CD14-positive monocyte (primary cell): ENCODE measurements around the gene MRPL4. TPM values are rescaled to one million over a fixed set of nuclear protein-coding genes. Genes with fewer than 3 reads are reported as not detected.
A peak's percentile ranks its signal among the peaks of the same experiment; 100 is the strongest.

Experiments used
- DNase-seq, 3 donors: peaks; one replicate each; pipeline ENCODE4 v3.0.0-alpha.2; 2011 to 2022
- H2AFZ ChIP-seq: 2 replicates; pipeline ENCODE4 v1.6.0; 2012; ENCODE audit warnings: mild to moderate bottlenecking, low read depth, low read length, inconsistent platforms; ENCODE audit not compliant: insufficient read depth, poor library complexity, severe bottlenecking
- H3K27ac ChIP-seq, 2 donors: 1 replicate in 1 of 2; 2 replicates in 1 of 2; pipeline ENCODE4 v1.5.1; 2012 to 2013; ENCODE audit warnings: low read length in 2 of 2, control low read depth in 1 of 2, inconsistent platforms in 1 of 2, low read depth in 1 of 2, mild to moderate bottlenecking in 1 of 2
- H3K27me3 ChIP-seq, 2 donors: one replicate each; pipeline versions ENCODE4 v1.6.0 to v1.6.1; 2011 to 2013; ENCODE audit warnings: low read length in 2 of 2; ENCODE audit not compliant: control insufficient read depth in 2 of 2, insufficient read depth in 2 of 2
- H3K36me3 ChIP-seq, 2 donors: replicated peaks in 1 of 2; 1 replicate in 1 of 2; 2 replicates in 1 of 2; pipeline versions ENCODE4 v1.5.1 to v1.6.1; 2012 to 2013; ENCODE audit warnings: low read length in 2 of 2, control low read depth in 1 of 2, inconsistent platforms in 1 of 2, mild to moderate bottlenecking in 1 of 2; ENCODE audit not compliant: insufficient read depth in 2 of 2, control insufficient read depth in 1 of 2
- H3K4me1 ChIP-seq, 2 donors: 1 replicate in 1 of 2; 2 replicates in 1 of 2; pipeline versions ENCODE4 v1.5.1 to v1.6.1; 2012 to 2013; ENCODE audit warnings: low read length in 2 of 2, control low read depth in 1 of 2, inconsistent platforms in 1 of 2, mild to moderate bottlenecking in 1 of 2, moderate library complexity in 1 of 2; ENCODE audit not compliant: insufficient read depth in 2 of 2, control insufficient read depth in 1 of 2
- H3K4me2 ChIP-seq: replicated peaks from 2 replicates; pipeline ENCODE3; 2012; ENCODE audit warnings: low read length, moderate library complexity, mild to moderate bottlenecking; ENCODE audit not compliant: poor library complexity, severe bottlenecking; ENCODE audit errors: extremely low read depth
- H3K4me3 ChIP-seq, 3 experiments: fragments of 200-600 bp in 1 of 3; sonication (generic) in 1 of 3; replicated peaks in 1 of 3; 1 replicate in 2 of 3; 2 replicates in 1 of 3; pipeline ENCODE4 v1.5.1; 2011 to 2013; ENCODE audit warnings: low read length in 3 of 3, mild to moderate bottlenecking in 3 of 3, control low read depth in 2 of 3, low read depth in 2 of 3, inconsistent platforms in 1 of 3, moderate library complexity in 1 of 3
- H3K79me2 ChIP-seq: 2 replicates; pipeline ENCODE4 v1.6.0; 2012; ENCODE audit warnings: mild to moderate bottlenecking, control low read depth, inconsistent platforms, low read length, moderate library complexity; ENCODE audit not compliant: insufficient read depth
- H3K9ac ChIP-seq: 2 replicates; pipeline ENCODE4 v1.6.0; 2017; ENCODE audit warnings: low read length, mild to moderate bottlenecking; ENCODE audit not compliant: insufficient read depth, poor library complexity, severe bottlenecking
- H3K9me3 ChIP-seq, 2 donors: replicated peaks in 1 of 2; 1 replicate in 1 of 2; 2 replicates in 1 of 2; pipeline versions ENCODE4 v1.5.1 to v1.6.1; 2012 to 2013; ENCODE audit warnings: low read length in 2 of 2, control low read depth in 1 of 2; ENCODE audit not compliant: control insufficient read depth in 1 of 2, insufficient read depth in 1 of 2
- H4K20me1 ChIP-seq: 2 replicates; pipeline ENCODE4 v1.6.0; 2012; ENCODE audit warnings: mild to moderate bottlenecking, low read length, control low read depth, moderate library complexity; ENCODE audit not compliant: insufficient read depth
- H3K27ac Mint-ChIP-seq, 7 donors: one replicate each; pipeline ENCODE4 v1.8.0; 2020; ENCODE audit warnings: mild to moderate bottlenecking in 7 of 7, mixed read lengths in 7 of 7, moderate library complexity in 6 of 7, inconsistent platforms in 2 of 7
- H3K27me3 Mint-ChIP-seq, 3 donors: one replicate each; pipeline ENCODE4 v1.8.0; 2021 to 2022; ENCODE audit warnings: low read depth in 3 of 3, mild to moderate bottlenecking in 3 of 3, mixed read lengths in 3 of 3, moderate library complexity in 3 of 3, inconsistent platforms in 1 of 3
- H3K36me3 Mint-ChIP-seq, 2 donors: one replicate each; pipeline ENCODE4 v1.8.0; 2020; ENCODE audit warnings: mixed read lengths in 2 of 2, inconsistent platforms in 1 of 2, mild to moderate bottlenecking in 1 of 2
- H3K4me1 Mint-ChIP-seq: one replicate; pipeline ENCODE4 v1.8.0; 2020; ENCODE audit warnings: mild to moderate bottlenecking, mixed read lengths
- H3K4me3 Mint-ChIP-seq, 2 donors: one replicate each; pipeline ENCODE4 v1.8.0; 2020; ENCODE audit warnings: mild to moderate bottlenecking in 2 of 2, mixed read lengths in 2 of 2, moderate library complexity in 1 of 2
- H3K9me3 Mint-ChIP-seq, 7 donors: one replicate each; pipeline ENCODE4 v1.8.0; 2020 to 2022; ENCODE audit warnings: mixed read lengths in 7 of 7, mild to moderate bottlenecking in 6 of 7, moderate library complexity in 6 of 7, inconsistent platforms in 2 of 7
- WGBS: methylation state at CpG from one replicate; pipeline ENCODE4 v1.1.5; 2013; ENCODE audit warnings: missing lambda C conversion rate; ENCODE audit not compliant: insufficient coverage; 5-methylcytosine and 5-hydroxymethylcytosine counted together
- intact Hi-C, 2 donors: fragments of 100-400 bp; cut with micrococcal nuclease; formaldehyde crosslinking; loops; one replicate each; pipeline versions ENCODE4 v1.15.0 to v1.15.1; 2023
- polyA plus RNA-seq, 3 donors: library from polyadenylated mRNA; depleted of rRNA in 1 of 3; unstranded in 2 of 3; stranded (reverse) in 1 of 3; fragments of 300-500 nt in 2 of 3; fragments of >200 nt in 1 of 3; fragmentation: Illumina TruSeq in 2 of 3; gene quantifications; 1 replicate in 2 of 3; 2 replicates in 1 of 3; pipeline ENCODE4 v1.2.3, GENCODE V29; 2012 to 2021
- TF ChIP-seq, protein P1 (sequence below): fragments of 200-600 bp; IDR thresholded peaks from one replicate; pipeline ENCODE4 v1.8.0; 2022; ENCODE audit warnings: antibody characterized with exemption, mild to moderate bottlenecking

Gene MRPL4
- polyA plus RNA-seq, 3 donors, result 20.4 to 40.2 (median 22.7) TPM

DNA sequence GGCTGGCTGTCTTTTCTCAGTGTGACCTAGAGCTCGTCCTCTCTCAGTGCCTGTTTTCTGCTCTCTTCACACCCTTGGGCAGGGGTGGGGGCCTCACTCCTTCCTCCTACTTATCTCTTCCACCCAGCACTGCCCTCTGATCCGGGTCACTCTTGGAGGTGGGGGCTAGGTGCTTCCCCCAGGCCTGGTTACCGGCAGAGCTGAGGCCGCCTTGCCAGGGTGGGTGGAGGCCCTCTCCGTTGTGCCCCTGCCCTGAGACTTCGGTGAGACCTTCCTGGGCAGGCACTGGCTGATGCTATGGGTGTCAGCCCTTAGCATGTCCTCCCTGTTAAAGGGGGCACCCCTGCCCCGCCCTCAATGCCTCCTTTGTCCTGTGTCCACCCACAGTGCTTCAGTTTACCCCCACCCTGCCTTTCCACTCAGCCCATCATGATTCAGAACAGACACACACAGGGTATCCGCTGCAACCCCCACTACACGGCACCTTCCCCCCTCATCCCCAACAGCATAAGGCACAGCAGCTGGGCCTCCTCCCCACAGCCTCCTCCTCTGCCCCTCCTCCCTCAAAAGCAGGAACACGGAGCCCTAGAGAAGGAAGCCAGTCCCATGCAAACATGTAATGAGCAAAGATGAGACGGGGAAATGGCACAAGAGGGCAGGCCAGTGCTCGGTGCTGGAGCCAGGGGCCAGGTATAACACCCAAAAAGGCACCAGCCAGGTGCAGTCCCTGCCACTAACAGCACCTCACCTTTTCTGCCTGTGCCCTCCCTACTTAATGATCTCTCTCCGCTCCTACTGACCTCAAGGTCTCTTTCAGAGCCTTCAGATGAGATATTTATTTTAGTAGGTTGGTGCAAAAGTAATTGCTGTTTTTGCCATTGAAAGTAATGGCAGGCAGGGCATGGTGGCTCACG is 47.8 kb downstream of the MRPL4 start:
- Mint-ChIP-seq H3K27me3 (peaks cover 32 to 38% (median 33%) of the 10 kb centered on the region in 3 donors), H3K4me1 (peaks cover 42% of the 10 kb centered on the region), H3K4me3 (peak overlapping the region; percentile 51 to 76), H3K36me3 (peaks cover 5 to 10% of the 10 kb centered on the region in 2 donors), H3K9me3 (peaks cover 0 to 15% (median under 1%) of the 10 kb centered on the region in 7 donors), H3K27ac (peak overlapping the region in 5 of 7 donors; percentile 4 to 60 (median 51))
- DNase-seq, result peak in 2 of 3 donors; percentile 58 to 61
- peaks cover 4 to 16% of the 10 kb centered on the region in 2 donors for H3K27me3 ChIP-seq
- peak overlapping the region; percentile 56 for H2AFZ ChIP-seq
- no peaks in the 10 kb centered on the region for H3K36me3 ChIP-seq
- H3K4me2 ChIP-seq, result peak overlapping the region; percentile 49
- H3K27ac ChIP-seq, result peak overlapping the region in 1 of 2 donors; percentile 26
- no peaks in the 10 kb centered on the region for H3K79me2 ChIP-seq
- intact Hi-C loops, result no loop called here
- H3K9ac ChIP-seq, result no peak overlapping the region
- H3K4me1 ChIP-seq, result peaks cover 37 to 52% of the 10 kb centered on the region in 2 donors
- H3K4me3 ChIP-seq, result peak overlapping the region in 1 of 3 experiments; percentile 51
- no peaks in the 10 kb centered on the region for H3K9me3 ChIP-seq
- TF ChIP-seq, protein P1, sequence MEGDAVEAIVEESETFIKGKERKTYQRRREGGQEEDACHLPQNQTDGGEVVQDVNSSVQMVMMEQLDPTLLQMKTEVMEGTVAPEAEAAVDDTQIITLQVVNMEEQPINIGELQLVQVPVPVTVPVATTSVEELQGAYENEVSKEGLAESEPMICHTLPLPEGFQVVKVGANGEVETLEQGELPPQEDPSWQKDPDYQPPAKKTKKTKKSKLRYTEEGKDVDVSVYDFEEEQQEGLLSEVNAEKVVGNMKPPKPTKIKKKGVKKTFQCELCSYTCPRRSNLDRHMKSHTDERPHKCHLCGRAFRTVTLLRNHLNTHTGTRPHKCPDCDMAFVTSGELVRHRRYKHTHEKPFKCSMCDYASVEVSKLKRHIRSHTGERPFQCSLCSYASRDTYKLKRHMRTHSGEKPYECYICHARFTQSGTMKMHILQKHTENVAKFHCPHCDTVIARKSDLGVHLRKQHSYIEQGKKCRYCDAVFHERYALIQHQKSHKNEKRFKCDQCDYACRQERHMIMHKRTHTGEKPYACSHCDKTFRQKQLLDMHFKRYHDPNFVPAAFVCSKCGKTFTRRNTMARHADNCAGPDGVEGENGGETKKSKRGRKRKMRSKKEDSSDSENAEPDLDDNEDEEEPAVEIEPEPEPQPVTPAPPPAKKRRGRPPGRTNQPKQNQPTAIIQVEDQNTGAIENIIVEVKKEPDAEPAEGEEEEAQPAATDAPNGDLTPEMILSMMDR, result no peak
- H4K20me1 ChIP-seq, result no peaks in the 10 kb centered on the region
- WGBS, result 14% methylated on average over 11 of the region's 14 CpGs

DNA sequence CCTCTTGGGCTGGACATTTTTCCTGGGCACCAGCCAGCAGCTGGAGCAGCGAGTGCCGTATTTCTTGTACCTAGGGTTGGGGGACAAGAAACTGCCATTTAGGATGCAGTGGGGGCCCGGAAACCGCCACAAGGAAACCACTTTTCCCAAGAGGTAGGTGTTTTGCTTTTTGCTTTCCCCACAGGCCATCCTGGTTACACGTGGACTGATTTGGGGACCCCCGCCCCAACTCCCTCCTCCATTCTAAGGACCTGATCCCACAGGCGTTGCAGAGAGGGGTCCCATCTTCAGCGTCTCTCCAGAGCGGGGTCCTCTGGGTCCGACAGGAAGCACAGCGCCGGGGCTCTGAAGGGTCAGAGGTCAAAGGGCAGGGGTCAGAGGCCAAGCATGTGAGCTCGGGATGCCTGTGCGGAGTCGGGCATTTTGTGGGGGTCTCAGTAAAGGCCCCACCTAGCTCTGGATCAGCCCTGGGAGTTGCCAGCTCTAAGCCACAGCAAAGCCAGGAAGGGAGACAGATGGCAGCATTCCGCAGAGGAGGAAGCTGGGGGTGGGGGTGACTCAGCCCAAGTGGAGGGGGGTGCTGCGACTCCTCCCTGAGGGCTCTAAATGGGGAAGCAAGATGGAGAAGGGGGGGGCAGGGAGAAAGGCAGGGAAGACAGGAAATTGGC is 53.3 kb downstream of the MRPL4 start:
- peak overlapping the region; percentile 58 to 81 for H3K4me3 Mint-ChIP-seq
- H3K27me3 ChIP-seq, result no peaks in the 10 kb centered on the region
- WGBS, result 4% methylated on average over 11 of the region's 17 CpGs
- H3K27ac ChIP-seq, result peak overlapping the region; percentile 55 to 92
- peaks cover 32% of the 10 kb centered on the region for H3K4me1 Mint-ChIP-seq
- intact Hi-C loops, result no loop called here
- no peaks in the 10 kb centered on the region for H4K20me1 ChIP-seq
- no peaks in the 10 kb centered on the region for H3K9me3 ChIP-seq
- peak overlapping the region; percentile 70 for H2AFZ ChIP-seq
- no peaks in the 10 kb centered on the region for H3K36me3 ChIP-seq
- peaks cover 2 to 6% of the 10 kb centered on the region in 2 donors for H3K36me3 Mint-ChIP-seq
- no peaks in the 10 kb centered on the region for H3K9me3 Mint-ChIP-seq
- no peaks in the 10 kb centered on the region for H3K79me2 ChIP-seq
- peaks cover 0 to 12% (median 4%) of the 10 kb centered on the region in 3 donors for H3K27me3 Mint-ChIP-seq
- H3K27ac Mint-ChIP-seq, result peak overlapping the region; percentile 89 to 97 (median 93)
- peak; percentile 79 to 92 (median 84) for DNase-seq
- H3K4me3 ChIP-seq, result peak overlapping the region; percentile 0 to 68 (median 25)
- peaks cover 32 to 41% of the 10 kb centered on the region in 2 donors for H3K4me1 ChIP-seq
- H3K9ac ChIP-seq, result peak overlapping the region; percentile 59
- TF ChIP-seq, protein P1, result no peak
- H3K4me2 ChIP-seq, result peak overlapping the region; percentile 69
